GM19238 (cell line): ENCODE measurements around the gene SF3B3.
A peak's percentile ranks its signal among the peaks of the same experiment; 100 is the strongest.
"Not testable (repeated sequence)": the region's sequence is repeated elsewhere in the genome, so short reads cannot be mapped to it uniquely, and the experiment has no call there.

Experiments
- DNase-seq: peaks from one replicate; pipeline ENCODE4 v3.0.0; 2011; ENCODE audit warnings: low spot score; ENCODE audit not compliant: insufficient read length

Gene SF3B3

DNA sequence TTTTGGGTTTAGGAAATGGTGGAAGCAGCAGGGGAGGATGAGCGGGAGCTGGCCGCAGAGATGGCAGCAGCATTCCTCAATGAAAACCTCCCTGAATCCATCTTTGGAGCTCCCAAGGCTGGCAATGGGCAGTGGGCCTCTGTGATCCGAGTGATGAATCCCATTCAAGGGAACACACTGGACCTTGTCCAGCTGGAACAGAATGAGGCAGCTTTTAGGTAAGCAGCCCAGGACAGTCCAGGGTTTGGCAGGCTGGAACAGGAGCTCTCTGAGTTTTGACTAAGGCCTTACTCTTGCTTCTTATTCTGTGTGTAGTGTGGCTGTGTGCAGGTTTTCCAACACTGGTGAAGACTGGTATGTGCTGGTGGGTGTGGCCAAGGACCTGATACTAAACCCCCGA, 41.4 kb downstream of the SF3B3 start:
- DNase-seq = no peak

DNA sequence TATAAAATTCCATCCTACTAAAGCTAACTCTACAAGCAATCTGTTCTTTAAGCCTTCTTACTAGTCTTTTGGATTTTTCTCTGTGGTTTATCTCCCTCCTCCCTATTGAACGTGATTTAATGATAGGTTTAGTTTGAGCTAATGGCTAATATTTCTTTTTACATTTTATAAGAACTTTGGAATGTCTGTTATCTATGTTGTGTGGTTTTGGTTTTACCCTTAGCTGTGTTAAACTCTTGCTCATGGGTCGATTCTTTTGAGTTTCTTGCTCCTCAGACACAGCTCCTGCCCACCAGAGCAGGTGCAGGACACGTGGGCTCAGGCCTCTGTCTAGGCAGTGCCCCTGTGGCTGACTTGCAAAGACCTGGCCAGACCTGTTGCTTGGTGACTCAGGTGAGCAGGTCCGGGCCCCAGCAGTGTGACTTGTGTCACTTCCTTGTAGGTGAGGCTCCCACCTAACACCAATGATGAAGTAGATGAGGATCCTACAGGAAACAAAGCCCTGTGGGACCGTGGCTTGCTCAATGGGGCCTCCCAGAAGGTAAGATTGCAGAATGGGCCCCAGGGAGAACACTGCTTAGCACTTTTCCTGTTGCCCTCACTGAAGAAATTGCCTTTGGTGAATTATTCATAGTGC, 45.1 kb downstream of the SF3B3 start:
- no peak for DNase-seq

DNA sequence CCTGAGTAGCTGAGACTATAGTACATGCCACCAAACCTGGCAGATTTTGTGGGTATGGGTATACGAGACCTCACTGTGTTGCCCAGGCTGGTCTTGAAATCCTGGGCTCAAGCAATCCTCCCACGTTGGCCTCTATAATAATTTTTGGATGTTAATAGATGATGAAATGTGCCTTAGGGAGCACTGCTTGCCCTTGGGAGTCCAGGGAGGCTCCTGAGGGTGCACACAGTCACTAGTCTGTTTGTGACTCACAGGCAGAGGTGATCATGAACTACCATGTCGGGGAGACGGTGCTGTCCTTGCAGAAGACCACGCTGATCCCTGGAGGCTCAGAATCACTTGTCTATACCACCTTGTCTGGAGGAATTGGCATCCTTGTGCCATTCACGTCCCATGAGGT, 46.1 kb downstream of the SF3B3 start:
- no peak for DNase-seq

- no peak for DNase-seq
These were observed 47.5 kb downstream of the SF3B3 start for GRCh38 chr16:70570967-70571570.

GRCh38 chr16:70571623-70572022, 48.0 kb downstream of the SF3B3 start:
- DNase-seq = no peak

GRCh38 chr16:70572050-70572925, 48.7 kb downstream of the SF3B3 start:
- DNase-seq = no peak

- DNase-seq = no peak
These were observed 49.3 kb downstream of the SF3B3 start for GRCh38 chr16:70572926-70573270.

DNA sequence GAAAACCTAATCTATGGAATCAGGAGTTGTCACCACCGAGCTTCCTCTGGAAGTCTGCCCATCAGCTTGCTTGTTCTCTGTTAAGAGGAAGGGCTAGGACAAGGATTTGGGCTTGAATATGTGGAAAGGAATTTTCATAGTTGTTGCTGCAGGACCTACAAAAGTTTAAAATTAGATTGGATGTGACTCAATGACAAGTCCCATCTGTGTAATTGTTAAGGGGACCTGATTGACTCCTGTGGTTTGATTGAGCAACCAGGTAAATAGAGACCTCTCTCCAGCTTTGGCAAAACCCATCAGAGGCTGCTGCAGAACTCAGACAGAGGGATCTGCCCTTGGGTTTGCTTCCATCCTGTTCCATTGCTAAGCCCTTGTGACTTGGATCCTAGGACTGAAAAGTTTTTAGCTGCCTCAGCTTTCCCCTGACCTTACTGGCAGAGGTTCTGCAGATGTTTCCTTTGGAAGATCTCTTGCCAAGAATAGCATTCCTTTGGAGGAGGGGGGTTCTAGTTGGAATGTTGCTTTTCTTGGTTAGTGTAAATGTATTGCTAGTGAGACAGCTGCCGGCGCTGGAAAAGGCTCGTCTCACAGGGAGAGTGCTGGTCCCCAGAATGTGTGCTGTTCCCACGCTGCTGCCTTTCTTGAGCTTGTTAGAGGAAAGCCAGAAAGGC, 50.0 kb downstream of the SF3B3 start:
- DNase-seq = no peak

GRCh38 chr16:70574595-70575271, 51.1 kb downstream of the SF3B3 start:
- no peak for DNase-seq

- DNase-seq = no peak
These were observed 51.8 kb downstream of the SF3B3 start for GRCh38 chr16:70575376-70575775.

- DNase-seq = peak; percentile 42
These were observed 53.0 kb downstream of the SF3B3 start for GRCh38 chr16:70576431-70577255.

GRCh38 chr16:70577256-70577698, 53.7 kb downstream of the SF3B3 start:
- no peak for DNase-seq

DNA sequence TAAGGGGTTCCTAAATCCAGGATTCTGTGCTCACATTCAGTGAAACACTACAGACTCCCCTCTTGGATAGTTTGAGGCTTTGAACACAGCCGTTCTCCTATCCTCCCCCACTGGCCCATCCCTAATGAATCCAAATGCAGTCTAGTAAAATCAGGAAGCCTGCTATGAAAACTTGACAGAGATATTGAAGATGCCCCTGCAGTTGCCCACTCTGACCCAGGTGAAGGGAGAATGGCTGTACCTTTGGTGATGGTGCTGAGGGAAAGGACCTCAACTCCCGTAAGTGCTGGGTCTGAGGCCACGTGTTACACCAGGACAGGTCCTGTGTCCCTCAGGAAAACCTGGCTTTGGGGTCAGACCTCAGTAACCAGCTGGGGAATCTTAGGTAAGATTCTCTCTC, 54.4 kb downstream of the SF3B3 start:
- DNase-seq = no peak

DNA sequence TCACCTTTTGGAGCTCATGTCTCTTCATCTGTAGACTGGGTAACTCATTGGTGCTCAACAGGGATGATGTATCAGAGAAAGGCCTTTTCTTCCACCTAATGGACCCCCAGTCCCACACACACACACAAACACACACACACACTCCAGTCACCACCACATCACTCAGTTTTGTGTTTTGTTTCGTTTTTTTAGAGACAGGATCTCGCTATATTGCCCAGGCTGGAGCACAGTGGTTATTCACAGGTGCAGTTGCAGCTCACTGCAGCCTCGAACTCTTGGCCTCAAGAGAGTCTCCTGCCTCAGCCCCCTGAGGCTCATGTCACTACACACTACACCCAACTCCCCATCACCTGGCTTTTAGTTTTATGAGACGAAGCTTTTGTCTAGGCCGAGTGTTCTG, 55.6 kb downstream of the SF3B3 start:
- no peak for DNase-seq

DNA sequence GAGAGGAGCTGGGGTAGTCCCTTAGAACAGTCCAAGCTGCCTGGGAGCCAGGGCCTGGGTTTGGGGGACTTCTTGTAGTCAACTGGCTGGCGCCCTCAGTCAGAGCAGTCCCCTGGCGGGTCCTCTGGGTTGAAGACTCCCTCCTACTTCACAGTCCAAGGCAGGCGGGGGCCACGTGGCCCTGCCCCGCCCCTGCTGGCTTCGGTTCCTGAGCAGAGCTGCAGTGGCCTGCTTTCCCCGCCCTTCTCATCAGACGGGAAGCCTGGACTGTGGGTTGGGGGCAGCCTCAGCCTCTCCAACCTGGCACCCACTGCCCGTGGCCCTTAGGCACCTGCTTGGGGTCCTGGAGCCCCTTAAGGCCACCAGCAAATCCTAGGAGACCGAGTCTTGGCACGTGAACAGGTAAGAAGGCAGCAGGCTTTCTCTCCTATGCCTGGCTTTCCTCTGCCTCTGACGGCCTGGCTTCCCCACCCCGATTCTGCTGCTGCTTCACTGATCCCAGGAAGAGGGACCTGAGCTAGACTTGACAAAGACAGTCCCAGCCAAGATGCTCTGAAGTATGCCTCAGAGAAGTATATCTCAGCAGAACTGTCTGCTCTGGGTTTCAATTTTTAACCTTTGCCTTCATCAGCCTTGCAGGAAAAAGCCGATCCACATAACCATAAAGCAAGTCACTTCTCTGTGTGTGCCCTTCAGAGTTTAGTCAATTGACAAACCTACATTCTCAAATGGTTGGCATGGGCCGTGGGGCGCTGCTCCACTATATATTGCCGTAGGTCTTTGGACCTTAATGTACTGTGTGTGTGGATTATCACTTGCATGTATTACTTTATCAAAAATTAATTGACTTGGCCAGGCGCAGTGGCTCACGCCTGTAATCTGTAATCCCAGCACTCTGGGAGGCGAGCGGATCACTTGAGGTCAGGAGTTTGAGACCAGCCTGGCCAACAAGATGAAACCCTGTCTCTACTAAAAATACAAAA, 56.3 kb downstream of the SF3B3 start:
- no peak for DNase-seq

GRCh38 chr16:70582280-70582978, 58.8 kb downstream of the SF3B3 start:
- DNase-seq = no peak

- no peak for DNase-seq
These were observed 63.1 kb downstream of the SF3B3 start for GRCh38 chr16:70586731-70587130.

DNA sequence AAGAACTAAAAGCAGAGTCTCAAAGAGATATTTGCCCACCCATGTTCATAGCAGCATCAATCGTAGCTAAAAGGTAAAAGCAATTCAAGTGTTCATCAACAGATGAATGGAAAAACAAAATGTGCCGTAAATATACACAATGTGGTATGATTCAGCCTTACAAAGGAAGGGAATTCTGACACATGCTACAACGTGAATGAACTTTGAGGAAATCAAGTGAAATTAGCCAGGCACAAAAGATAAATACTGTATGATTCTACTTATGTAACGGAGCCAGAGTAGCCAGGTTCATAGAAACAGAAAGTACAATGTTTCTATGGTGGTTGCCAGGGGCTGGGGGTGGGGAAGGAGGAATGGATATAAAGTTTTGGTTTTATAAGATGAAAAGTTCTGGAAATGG, 64.9 kb downstream of the SF3B3 start:
- no peak for DNase-seq

DNA sequence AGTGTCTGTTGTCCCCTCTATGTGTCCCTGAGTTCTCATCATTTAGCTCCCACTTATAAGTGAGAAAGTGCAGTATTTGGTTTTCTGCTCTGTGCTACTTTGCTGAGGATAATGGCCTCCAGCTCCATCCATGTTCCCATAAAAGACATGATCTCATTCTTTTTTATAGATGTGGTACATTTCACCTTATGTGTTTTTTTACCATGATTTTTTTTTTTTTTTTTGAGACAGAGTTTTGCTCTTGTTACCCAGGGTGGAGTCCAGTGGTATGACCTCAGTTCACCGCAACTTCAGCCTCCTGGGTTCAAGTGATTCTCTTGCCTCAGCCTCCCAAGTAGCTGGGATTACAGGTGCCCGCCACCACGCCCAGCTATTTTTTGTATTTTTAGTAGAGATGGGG, 65.8 kb downstream of the SF3B3 start:
- DNase-seq = not testable (repeated sequence)
